GM19468 (cell line): ENCODE measurements around the gene NFATC1.

Source experiments
- ATAC-seq: cut with Tn5 transposase; IDR thresholded peaks from one replicate; pipeline ENCODE4 v1.9.1; 2021; ENCODE audit warnings: mild to moderate bottlenecking, moderate library complexity, moderate number of reproducible peaks; ENCODE audit not compliant: unreplicated experiment; ENCODE audit errors: extremely low read depth

The NFATC1 gene

DNA sequence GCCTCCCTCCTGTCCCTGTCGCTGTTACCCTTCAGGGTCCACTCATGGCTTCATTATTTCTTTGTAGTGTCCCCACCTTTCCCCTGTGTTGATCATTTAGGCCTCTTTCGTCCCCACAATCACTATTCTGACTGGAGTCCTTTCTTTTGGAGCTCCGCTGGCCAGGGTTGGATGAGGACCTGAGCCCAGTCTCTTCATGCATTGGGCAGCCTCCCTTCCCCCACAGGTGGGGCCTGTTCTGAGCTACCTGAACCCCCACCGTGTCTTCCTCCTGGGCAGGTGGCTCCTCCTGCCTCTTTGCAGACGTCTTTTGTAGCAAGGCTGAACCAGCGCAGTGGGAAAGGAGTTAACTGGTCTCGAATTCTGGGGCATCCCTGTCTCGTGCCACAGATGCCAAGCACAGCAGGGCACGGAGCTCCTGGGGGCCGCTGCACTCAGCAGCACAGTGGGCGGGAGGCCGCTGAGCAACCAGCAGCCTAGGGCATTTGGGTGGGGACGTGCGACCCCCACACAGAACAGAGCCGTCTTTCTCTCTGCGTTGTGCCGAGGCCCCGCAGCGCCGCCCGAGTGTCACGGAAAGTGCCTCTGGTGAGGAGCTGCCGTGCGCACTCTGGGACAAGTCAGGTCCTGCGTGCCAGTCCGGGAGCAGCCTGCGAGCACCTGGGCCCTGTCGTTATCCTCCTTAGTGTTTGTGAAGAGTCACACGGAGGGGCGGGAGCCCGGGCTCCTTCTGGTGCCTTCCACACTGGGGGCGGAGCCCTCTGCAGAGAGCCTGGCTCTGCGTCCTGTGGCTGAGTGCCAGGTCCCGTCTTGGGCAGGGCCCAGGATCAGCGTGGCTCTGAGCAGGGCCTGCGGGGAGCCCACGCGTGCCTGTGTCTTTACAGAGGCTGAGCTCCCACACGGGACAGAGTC lies 130.1 kb downstream of the NFATC1 start:
- ATAC-seq = no peak

- ATAC-seq = no peak
Observed at GRCh38 chr18:79526468-79527460, 131.0 kb downstream of the NFATC1 start.

- no peak for ATAC-seq
Observed at GRCh38 chr18:79527656-79528315, 132.1 kb downstream of the NFATC1 start.

DNA sequence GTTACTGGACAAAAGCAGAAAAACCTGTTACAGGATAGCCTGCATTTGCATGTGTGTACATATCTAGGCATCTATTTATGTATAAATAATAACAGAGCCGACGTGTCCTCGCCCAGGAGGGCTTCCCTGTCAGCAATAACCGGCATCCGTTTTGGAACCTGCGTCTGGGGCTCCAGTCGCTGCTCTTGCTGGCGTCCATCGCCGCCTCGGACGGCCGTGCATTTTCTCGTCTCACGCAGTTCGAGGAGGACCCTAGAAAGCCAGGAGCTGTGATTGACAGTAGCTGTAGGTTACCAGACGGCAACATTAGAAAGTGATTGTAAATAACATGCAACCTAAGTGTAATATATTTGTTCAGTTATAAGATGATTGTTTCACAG lies 132.6 kb downstream of the NFATC1 start:
- no peak for ATAC-seq

GRCh38 chr18:79528846-79529245 lies 133.1 kb downstream of the NFATC1 start:
- peak; percentile 28 for ATAC-seq

GRCh38 chr18:79529296-79529695 lies 133.6 kb downstream of the NFATC1 start:
- ATAC-seq = no peak

DNA sequence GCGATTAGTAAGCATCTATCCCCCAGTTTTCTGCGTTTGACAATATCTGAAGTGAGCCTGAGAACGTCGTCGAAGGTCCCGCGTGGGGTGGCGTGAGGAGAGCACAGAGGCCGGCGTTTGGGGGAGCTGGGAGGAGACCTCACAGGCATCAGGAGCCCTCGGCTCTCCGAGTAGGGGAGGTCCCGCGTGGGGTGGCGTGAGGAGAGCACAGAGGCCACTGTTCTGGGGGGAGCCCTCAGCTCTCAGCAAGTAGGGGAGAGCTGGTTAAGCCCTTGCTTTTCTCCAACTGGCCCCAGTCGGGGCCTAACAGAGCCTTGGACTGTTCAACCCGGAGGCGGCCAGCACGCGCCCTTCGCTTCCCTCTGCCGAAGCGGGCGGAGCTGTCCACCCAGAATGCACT lies 134.3 kb downstream of the NFATC1 start:
- ATAC-seq = no peak

DNA sequence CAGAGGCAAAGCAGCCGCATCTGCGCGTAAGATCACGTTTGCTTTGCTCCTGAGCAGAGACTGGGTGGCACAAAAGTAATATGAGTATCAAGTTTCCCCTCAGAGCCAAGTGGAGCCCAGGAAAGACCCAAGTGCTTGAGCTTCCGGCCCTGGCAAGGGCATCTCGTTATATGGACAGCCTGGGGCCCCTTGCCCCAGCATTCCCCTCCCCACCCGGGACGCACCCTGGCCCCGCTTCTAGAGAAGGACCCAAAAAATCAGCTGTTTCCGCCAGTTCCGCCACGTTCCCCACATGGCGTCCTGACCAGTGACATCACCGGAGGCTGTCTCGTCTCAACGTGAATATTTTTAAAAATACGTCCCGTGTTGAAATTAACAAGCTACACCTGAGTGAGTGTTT lies 135.1 kb downstream of the NFATC1 start:
- no peak for ATAC-seq

DNA sequence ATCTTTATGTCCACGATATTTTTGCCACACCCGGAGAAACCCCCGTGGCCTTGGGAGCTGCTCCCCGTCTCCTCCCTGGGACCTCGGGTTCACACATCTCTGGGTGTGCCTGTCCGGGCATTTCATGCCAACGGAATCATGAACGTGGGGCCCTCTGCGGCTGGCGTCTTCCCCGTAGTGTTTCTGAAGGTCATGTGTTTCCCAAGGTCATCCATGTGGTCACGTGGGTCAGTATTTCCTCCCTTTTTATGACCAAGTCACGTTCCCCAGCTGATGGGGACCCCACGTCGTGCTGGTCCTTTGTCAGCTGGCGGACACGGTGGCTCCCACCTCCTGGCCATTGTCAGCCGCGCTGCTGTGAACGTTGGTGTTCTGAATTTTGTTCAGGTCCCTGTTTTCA lies 135.7 kb downstream of the NFATC1 start:
- no peak for ATAC-seq

DNA sequence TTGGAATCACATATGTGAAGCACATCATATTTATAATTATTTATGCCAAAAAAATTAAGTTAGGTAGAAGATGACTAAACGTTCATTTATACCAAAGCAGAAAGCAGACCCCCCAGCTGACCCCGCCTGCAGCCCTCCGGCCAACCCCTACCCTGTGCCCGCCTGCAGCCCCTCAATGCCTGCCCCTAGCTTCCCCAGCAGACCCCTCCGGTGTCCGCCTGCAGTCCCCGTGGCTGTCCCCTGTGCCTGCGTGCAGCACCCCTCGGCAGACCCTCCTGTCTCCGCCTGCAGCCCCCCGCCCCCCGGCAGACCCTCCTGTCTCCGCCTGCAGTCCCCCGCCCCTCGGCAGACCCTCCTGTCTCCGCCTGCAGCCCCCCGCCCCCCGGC lies 136.2 kb downstream of the NFATC1 start:
- ATAC-seq = no peak

DNA sequence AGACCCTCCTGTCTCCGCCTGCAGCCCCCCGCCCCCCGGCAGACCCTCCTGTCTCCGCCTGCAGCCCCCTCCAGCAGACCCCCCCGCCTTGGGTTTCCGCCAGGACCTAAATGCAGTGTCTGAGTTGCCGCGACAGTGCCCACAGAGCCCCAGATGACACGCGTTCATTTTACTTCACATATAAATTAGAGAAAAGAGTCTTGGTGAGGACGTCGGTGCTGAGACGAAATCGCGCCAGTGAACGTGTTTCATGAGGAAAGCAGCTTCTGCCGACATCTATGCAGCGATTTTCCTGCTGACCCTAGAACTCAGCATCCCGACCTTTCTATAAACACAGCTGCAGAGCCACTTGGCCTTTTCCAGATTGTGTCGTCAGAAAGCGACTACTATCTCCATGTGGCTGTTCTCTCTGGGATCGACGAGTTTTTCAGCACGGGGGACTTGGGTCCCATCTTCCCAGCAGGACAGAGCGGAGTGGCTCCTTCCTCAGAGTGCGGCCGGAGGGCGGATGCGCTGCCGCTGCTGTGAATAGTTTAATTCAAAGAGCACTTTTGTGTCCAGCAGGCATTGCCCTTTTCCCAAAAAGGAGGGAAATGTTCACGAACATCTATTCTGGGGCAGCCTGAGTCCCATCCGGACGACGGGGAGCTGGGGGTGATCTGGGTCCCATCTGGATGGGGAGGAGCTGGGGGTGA lies 136.7 kb downstream of the NFATC1 start:
- no peak for ATAC-seq

- ATAC-seq = no peak
Observed at GRCh38 chr18:79533146-79533545, 137.4 kb downstream of the NFATC1 start.

DNA sequence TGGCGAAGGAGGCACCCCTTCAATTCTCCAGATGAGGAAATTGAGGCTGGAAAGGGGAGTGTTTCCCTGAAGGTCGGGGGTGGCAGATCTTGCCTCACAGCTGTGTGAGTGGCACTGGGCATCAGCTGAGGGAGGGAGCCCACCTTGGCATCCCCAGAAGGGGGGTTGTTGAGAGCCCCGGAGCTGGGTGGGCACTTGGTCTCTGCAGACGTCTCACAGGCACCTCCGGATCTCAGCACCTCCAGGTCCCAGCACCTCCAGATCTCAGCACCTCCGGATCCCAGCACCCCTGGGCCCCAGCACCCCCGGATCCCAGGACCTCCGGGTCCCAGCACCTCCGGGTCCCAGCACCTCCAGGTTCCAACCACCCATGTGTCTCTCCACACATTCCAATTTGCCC lies 137.9 kb downstream of the NFATC1 start:
- ATAC-seq = no peak

DNA sequence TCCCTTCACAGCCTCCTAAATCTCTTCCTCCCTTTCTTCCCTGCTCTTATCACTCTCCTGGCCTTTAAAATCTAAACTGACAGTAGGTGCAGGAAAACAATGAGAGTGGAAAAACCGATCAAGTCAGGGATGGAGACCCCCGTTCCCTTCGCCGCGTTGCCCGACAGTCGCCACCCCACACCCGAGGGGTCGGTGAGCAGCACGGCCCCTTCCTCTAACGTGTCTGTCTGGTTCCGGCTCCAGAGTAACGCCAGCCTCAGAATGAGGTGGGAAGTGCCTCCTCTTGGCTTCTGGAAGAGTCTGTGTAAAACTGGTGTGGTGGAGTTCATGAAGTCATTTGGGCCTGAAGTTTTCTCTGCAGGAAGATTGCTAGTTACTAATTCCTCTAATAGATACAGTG lies 138.6 kb downstream of the NFATC1 start:
- no peak for ATAC-seq

- no peak for ATAC-seq
Observed at GRCh38 chr18:79537758-79538157, 142.0 kb downstream of the NFATC1 start.

GRCh38 chr18:79538635-79539034 lies 142.9 kb downstream of the NFATC1 start:
- no peak for ATAC-seq

DNA sequence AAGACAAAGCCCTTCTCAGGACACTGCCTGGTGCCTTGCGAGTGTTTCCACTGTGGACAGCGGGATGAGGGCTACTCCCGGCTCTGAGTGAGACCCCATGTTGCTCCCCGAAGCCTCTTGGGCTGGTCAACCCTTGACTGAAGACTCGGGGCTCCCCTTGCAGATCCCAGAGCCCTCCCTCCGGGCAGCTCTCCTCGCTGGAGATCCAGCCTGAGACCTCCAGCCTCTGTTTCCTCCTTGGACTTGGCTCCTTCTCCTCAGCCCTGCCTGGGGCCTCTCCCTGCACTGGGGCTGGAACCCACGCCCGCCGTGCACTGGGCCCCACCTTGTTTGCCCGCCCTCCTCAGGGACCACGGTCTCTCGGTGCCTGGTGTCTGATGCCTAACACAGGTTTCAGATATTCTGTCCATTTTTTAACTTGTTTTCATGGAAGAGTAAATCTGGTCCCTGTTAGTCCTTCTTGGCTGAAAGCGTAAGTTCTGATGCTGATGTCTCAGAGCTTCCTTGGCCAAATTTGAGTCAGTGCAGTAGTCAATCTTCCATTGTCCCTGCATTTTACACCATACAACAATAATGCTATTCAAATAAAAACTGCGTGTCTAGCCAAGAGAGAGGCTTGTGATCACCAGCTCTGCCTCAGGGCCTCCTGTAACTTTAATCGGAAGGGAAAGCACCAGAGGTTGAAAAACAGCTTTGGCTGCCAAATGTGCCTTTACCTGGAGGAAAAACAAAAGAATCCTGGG lies 144.6 kb downstream of the NFATC1 start:
- ATAC-seq = no peak

- ATAC-seq = no peak
Observed at GRCh38 chr18:79540904-79541282, 145.2 kb downstream of the NFATC1 start.

DNA sequence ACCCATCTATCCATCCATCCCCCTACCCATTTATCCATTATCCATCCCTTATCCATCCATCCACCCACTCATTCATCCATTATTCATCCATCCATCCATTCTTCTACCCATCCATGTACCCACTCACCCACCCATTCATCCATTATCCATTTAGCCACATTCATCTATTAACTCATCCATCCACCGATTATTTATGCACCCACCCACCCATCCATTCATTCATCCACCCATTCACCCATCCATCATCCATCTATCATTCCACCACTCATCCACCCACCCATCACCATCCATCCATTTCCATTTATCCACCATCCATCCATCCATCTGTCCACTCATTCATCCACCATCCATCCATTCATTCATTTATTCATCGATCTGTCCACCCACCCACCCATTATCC lies 146.5 kb downstream of the NFATC1 start:
- ATAC-seq = no peak
